ENCODE results near the gene C11orf71. TPM values are rescaled to one million over a fixed set of nuclear protein-coding genes. Genes with fewer than 3 reads are reported as not detected.

Gene C11orf71
- total and polyA plus RNA-seq, 12 donors: 3.7 to 14.4 (median 10.7) TPM

- no peaks in the 10 kb centered on the region for H3K27me3 ChIP-seq
- ATAC-seq: no peak
- DNase-seq: no peak
- H3K27ac ChIP-seq: no peak overlapping the region
- intact Hi-C loops (cut with DNase I): loop anchor here in 4 of 10 donors (5.0 to 10.0 kb wide), 4 partner anchors 40 to 55 kb away; no protein-coding TSS in a partner anchor
- WGBS, 2 donors: 72 to 74% methylated on average over 2 of the region's 2 CpGs
- H3K4me3 ChIP-seq: no peak overlapping the region
- peaks cover 0 to 2% (median 0%) of the 10 kb centered on the region in 9 donors for H3K36me3 ChIP-seq
- peaks cover 0 to 44% (median 32%) of the 10 kb centered on the region in 9 donors for H3K4me1 ChIP-seq
- no peaks in the 10 kb centered on the region for H3K9me3 ChIP-seq
- TF ChIP-seq CTCF (IDR thresholded peaks at IDR 0.05): no peak
Observed at GRCh38 chr11:114397349-114397982, 2.8 kb downstream of the C11orf71 start.

- H3K4me3 ChIP-seq: no peak overlapping the region
- no peaks in the 10 kb centered on the region for H3K36me3 ChIP-seq
- no peak for TF ChIP-seq CTCF (IDR thresholded peaks at IDR 0.05)
- intact Hi-C loops (cut with DNase I): loop anchor here in 4 of 10 donors (5.0 to 10.0 kb wide), 4 partner anchors 40 to 55 kb away; no protein-coding TSS in a partner anchor
- H3K4me1 ChIP-seq: peaks cover 0 to 38% (median 27%) of the 10 kb centered on the region in 9 donors
- ATAC-seq (no peak), DNase-seq (no peak)
- H3K27ac ChIP-seq: no peak overlapping the region
- H3K27me3 ChIP-seq: no peaks in the 10 kb centered on the region
- no peaks in the 10 kb centered on the region for H3K9me3 ChIP-seq
Observed at GRCh38 chr11:114396916-114397315, 3.4 kb downstream of the C11orf71 start.

GRCh38 chr11:114395736-114396135, 4.6 kb downstream of the C11orf71 start:
- Histone ChIP-seq H3K9me3 (no peaks in the 10 kb centered on the region), H3K4me1 (peaks cover 0 to 31% (median 20%) of the 10 kb centered on the region in 9 donors), H3K27me3 (no peaks in the 10 kb centered on the region), H3K4me3 (no peak overlapping the region), H3K27ac (no peak overlapping the region), H3K36me3 (no peaks in the 10 kb centered on the region)
- ATAC-seq (no peak), DNase-seq (no peak)
- 49 to 61% methylated on average over 3 of the region's 3 CpGs for WGBS, 2 donors
- intact Hi-C loops (cut with DNase I): loop anchor here in 4 of 10 donors (5.0 to 10.0 kb wide), 4 partner anchors 38 to 53 kb away; no protein-coding TSS in a partner anchor
- peak in 4 of 9 donors; percentile 14 to 33 (median 23) for TF ChIP-seq CTCF (IDR thresholded peaks at IDR 0.05)

- ATAC-seq: no peak
- DNase-seq: no peak
- no peaks in the 10 kb centered on the region for H3K36me3 ChIP-seq
- H3K9me3 ChIP-seq: no peaks in the 10 kb centered on the region
- no peak overlapping the region for H3K4me3 ChIP-seq
- H3K27me3 ChIP-seq: no peaks in the 10 kb centered on the region
- peaks cover 0 to 14% (median 6%) of the 10 kb centered on the region in 9 donors for H3K4me1 ChIP-seq
- intact Hi-C loops (cut with DNase I): loop anchor here in 1 of 10 donors (10.0 kb wide), 1 partner anchor 48 kb away; no protein-coding TSS in a partner anchor
- TF ChIP-seq CTCF (IDR thresholded peaks at IDR 0.05): no peak
- 85 to 91% methylated on average over 4 of the region's 4 CpGs for WGBS, 2 donors
- H3K27ac ChIP-seq: no peak overlapping the region
Observed at GRCh38 chr11:114392735-114393667, 7.3 kb downstream of the C11orf71 start.

Data from heart right ventricle (tissue), 16 donors.